HG03342 (cell line): ENCODE results near the gene NEK11.
A peak's percentile ranks its signal among the peaks of the same experiment; 100 is the strongest.
"Not testable (repeated sequence)": the region's sequence is repeated elsewhere in the genome, so short reads cannot be mapped to it uniquely, and the experiment has no call there.

Experiments used
- ATAC-seq: cut with Tn5 transposase; IDR thresholded peaks from one replicate; pipeline ENCODE4 v1.9.1; 2021; ENCODE audit warnings: mild to moderate bottlenecking, moderate library complexity; ENCODE audit not compliant: unreplicated experiment

The NEK11 gene

GRCh38 chr3:131353016-131353877 is 326.6 kb downstream of the NEK11 start:
- ATAC-seq: no peak

- no peak for ATAC-seq
Observed at GRCh38 chr3:131353986-131354385, 327.3 kb downstream of the NEK11 start.

- ATAC-seq: no peak
Observed at GRCh38 chr3:131356006-131356595, 329.4 kb downstream of the NEK11 start.

GRCh38 chr3:131357275-131357674 is 330.6 kb downstream of the NEK11 start:
- no peak for ATAC-seq

GRCh38 chr3:131360191-131360755 is 333.6 kb downstream of the NEK11 start:
- no peak for ATAC-seq

- not testable (repeated sequence) for ATAC-seq
Observed at GRCh38 chr3:131361066-131361463, 334.4 kb downstream of the NEK11 start.

GRCh38 chr3:131361464-131362421 is 335.1 kb downstream of the NEK11 start:
- no peak for ATAC-seq

- ATAC-seq: no peak
Observed at GRCh38 chr3:131363275-131363674, 336.6 kb downstream of the NEK11 start.

GRCh38 chr3:131370935-131371687 is 344.4 kb downstream of the NEK11 start:
- no peak for ATAC-seq

GRCh38 chr3:131371688-131372066 is 345.0 kb downstream of the NEK11 start:
- no peak for ATAC-seq

- no peak for ATAC-seq
Observed at GRCh38 chr3:131374741-131375140, 348.1 kb downstream of the NEK11 start.

- peak; percentile 13 for ATAC-seq
Observed at GRCh38 chr3:131380821-131381444, 354.3 kb downstream of the NEK11 start.

GRCh38 chr3:131381445-131382291 is 355.0 kb downstream of the NEK11 start, which contains the start of gene NUDT16:
Gene NUDT16, plus strand, starts transcription at chr3:131381774. Its CDS starts 31 bp downstream, at chr3:131381805.
- ATAC-seq: peak; percentile 99

- no peak for ATAC-seq
Observed at GRCh38 chr3:131386429-131387165, 359.9 kb downstream of the NEK11 start.

GRCh38 chr3:131387796-131388489 is 361.3 kb downstream of the NEK11 start:
- ATAC-seq: no peak

- ATAC-seq: no peak
Observed at GRCh38 chr3:131388490-131388799, 361.8 kb downstream of the NEK11 start.

GRCh38 chr3:131390331-131390730 is 363.7 kb downstream of the NEK11 start:
- no peak for ATAC-seq

GRCh38 chr3:131393051-131393450 is 366.4 kb downstream of the NEK11 start:
- ATAC-seq: no peak
